NCI-H510A (cell line): ENCODE data around the gene NCAPH2.

Experiments used
- DNase-seq: peaks from one replicate; lab custom pipeline; 2025; lab: John Stamatoyannopoulos, UW

NCAPH2 gene

DNA sequence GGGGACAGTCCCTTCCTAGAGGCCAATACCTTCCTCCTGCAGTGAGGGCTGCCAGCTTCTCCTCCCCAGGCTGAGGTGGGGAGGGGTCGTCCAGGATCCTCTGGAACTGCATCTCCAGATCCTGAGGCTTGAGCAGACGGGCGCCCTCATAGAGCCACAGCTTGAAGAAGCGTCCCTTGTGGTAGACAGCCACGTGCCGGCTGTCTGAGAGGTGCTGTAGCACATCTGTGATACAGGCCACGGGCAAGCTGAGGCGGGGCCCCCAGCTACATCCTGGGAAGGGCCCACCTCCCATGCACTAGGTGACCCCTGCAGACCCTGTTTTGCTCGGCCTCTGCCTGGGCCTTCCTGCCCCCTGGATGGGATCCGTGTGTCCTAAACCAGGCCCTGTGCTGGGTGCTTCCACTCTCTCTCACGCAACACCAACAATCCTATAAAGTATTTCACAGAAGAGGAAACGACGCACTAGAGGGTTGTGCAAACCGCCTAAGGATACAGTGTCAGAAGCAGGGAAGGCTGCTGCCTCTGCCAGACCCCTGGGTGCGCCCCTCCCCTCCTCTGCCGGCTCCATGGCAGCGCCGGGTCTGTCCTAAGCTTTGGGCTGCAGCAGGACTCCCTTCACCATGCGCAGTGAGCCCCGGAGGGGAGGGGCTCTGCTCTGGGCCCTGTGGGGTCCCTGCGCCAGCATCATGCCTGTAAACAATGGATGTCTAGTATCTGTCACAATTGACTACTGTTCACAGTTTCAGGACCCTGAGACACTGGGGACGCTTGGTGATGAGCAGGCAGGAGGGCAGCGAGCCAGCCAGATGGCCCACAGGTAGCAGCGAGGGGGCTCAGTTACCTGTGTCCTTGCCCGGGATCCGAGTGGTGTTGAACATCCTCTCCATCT lies 65.7 kb downstream of the NCAPH2 start:
- no peak for DNase-seq

DNA sequence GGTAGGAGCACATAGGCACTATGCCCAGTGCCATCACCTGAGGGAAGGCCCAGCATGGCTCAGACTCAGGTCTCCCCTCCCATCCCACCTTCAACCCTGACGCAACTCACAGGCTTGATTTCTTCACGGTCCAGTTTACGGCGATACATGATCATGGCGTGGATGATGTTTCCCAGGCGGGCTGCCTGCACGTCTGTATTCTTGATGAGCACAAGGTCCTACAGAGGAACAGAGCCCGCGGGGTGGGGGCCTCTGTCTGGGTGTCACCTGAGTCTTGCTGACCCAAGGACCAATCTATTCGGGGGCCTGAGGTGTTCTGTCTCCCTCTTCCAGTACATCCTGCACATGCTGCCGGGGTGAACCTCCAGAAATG lies 66.3 kb downstream of the NCAPH2 start:
- DNase-seq: no peak
